Measurements from ENCODE around the gene PHLPP1.
A peak's percentile ranks its signal among the peaks of the same experiment; 100 is the strongest.

The PHLPP1 gene

GRCh38 chr18:62981566-62981965 is 266.2 kb downstream of the PHLPP1 start:
- H2BK120ac ChIP-seq (ENCODE audit: low read depth, low read length), result no peak overlapping the region
- no peak for DNase-seq
- H4K91ac ChIP-seq (ENCODE audit: low read length), result no peak overlapping the region
- H4K8ac ChIP-seq (ENCODE audit: low read length), result no peak overlapping the region
- no peak overlapping the region for H3K18ac ChIP-seq (ENCODE audit: low read depth in 1 of 2, low read length in 2 of 2)
- no peak overlapping the region for H3K9ac ChIP-seq (ENCODE audit: low read length)
- H2BK5ac ChIP-seq (ENCODE audit: low read depth, low read length, poor library complexity, severe bottlenecking), result no peak overlapping the region
- H3K36me3 ChIP-seq (ENCODE audit: control insufficient read depth in 1 of 2, insufficient read depth in 2 of 2, low read depth in 1 of 2, low read length in 2 of 2), result peaks cover 12 to 23% of the 10 kb centered on the region in 2 experiments
- H3K4me2 ChIP-seq (ENCODE audit: low read length, poor library complexity, severe bottlenecking), result no peak overlapping the region
- H2AFZ ChIP-seq (ENCODE audit: low read depth, low read length), result no peak overlapping the region
- H2AK5ac ChIP-seq (ENCODE audit: low read length, severe bottlenecking), result no peak overlapping the region
- peaks cover 6% of the 10 kb centered on the region for H3K4me1 ChIP-seq (ENCODE audit: control insufficient read depth, insufficient read depth, low read depth, low read length)
- H3K9me3 ChIP-seq (ENCODE audit: control insufficient read depth, low read length), result no peaks in the 10 kb centered on the region
- no peak overlapping the region for H2BK15ac ChIP-seq (ENCODE audit: low read depth, poor library complexity, severe bottlenecking)
- no peak overlapping the region for H3K23ac ChIP-seq (ENCODE audit: low read length in 2 of 2)
- H2BK12ac ChIP-seq (ENCODE audit: low read length in 2 of 2), result no peak overlapping the region
- H3K4me3 ChIP-seq (ENCODE audit: insufficient read depth in 1 of 2, low read depth in 1 of 2, low read length in 2 of 2), result no peak overlapping the region
- no peak overlapping the region for H3K27ac ChIP-seq (ENCODE audit: low read length, poor library complexity, severe bottlenecking)
- H3K4ac ChIP-seq (ENCODE audit: low read depth in 1 of 2, low read length in 2 of 2), result no peak overlapping the region
- no peak overlapping the region for H3K14ac ChIP-seq (ENCODE audit: low read length in 2 of 2)
- H3K79me1 ChIP-seq (replicated peaks; ENCODE audit: low read length, poor library complexity, severe bottlenecking), result no peaks in the 10 kb centered on the region
- H3K27me3 ChIP-seq (ENCODE audit: control insufficient read depth in 1 of 2, insufficient read depth in 1 of 2, low read length in 2 of 2), result peaks cover 0 to 12% of the 10 kb centered on the region in 2 experiments
- 93% methylated on average over 11 of the region's 11 CpGs for WGBS

- Histone ChIP-seq H2BK120ac (ENCODE audit: low read depth, low read length) (no peak overlapping the region), H3K4ac (ENCODE audit: low read depth in 1 of 2, low read length in 2 of 2) (no peak overlapping the region), H2BK15ac (ENCODE audit: low read depth, poor library complexity, severe bottlenecking) (no peak overlapping the region), H3K27ac (ENCODE audit: low read length, poor library complexity, severe bottlenecking) (no peak overlapping the region), H3K79me1 (replicated peaks; ENCODE audit: low read length, poor library complexity, severe bottlenecking) (no peaks in the 10 kb centered on the region), H3K4me3 (ENCODE audit: insufficient read depth in 1 of 2, low read depth in 1 of 2, low read length in 2 of 2) (peak overlapping the region in 1 of 2 experiments; percentile 68), H3K9me3 (ENCODE audit: control insufficient read depth, low read length) (no peaks in the 10 kb centered on the region), H3K4me1 (ENCODE audit: control insufficient read depth, insufficient read depth, low read depth, low read length) (peaks cover 6% of the 10 kb centered on the region), H2BK12ac (ENCODE audit: low read length in 2 of 2) (no peak overlapping the region), H3K18ac (ENCODE audit: low read depth in 1 of 2, low read length in 2 of 2) (no peak overlapping the region), H3K4me2 (ENCODE audit: low read length, poor library complexity, severe bottlenecking) (peak overlapping the region; percentile 24), H2AFZ (ENCODE audit: low read depth, low read length) (no peak overlapping the region), H3K27me3 (ENCODE audit: control insufficient read depth in 1 of 2, insufficient read depth in 1 of 2, low read length in 2 of 2) (peaks cover 0 to 9% of the 10 kb centered on the region in 2 experiments), H4K8ac (ENCODE audit: low read length) (no peak overlapping the region), H3K36me3 (ENCODE audit: control insufficient read depth in 1 of 2, insufficient read depth in 2 of 2, low read depth in 1 of 2, low read length in 2 of 2) (peaks cover 9 to 23% of the 10 kb centered on the region in 2 experiments), H2AK5ac (ENCODE audit: low read length, severe bottlenecking) (no peak overlapping the region), H3K23ac (ENCODE audit: low read length in 2 of 2) (no peak overlapping the region), H3K9ac (ENCODE audit: low read length) (peak overlapping the region; percentile 57), H3K14ac (ENCODE audit: low read length in 2 of 2) (no peak overlapping the region), H4K91ac (ENCODE audit: low read length) (no peak overlapping the region), H2BK5ac (ENCODE audit: low read depth, low read length, poor library complexity, severe bottlenecking) (no peak overlapping the region)
- WGBS, result 65% methylated on average over 10 of the region's 11 CpGs
- peak; percentile 58 for DNase-seq
Observed at GRCh38 chr18:62982600-62983251, 267.4 kb downstream of the PHLPP1 start.

GRCh38 chr18:62984656-62985315 is 269.4 kb downstream of the PHLPP1 start:
- H3K9me3 ChIP-seq (ENCODE audit: control insufficient read depth, low read length), result no peaks in the 10 kb centered on the region
- WGBS, result 92% methylated on average over 11 of the region's 11 CpGs
- H4K91ac ChIP-seq (ENCODE audit: low read length), result no peak overlapping the region
- H3K79me1 ChIP-seq (replicated peaks; ENCODE audit: low read length, poor library complexity, severe bottlenecking), result no peaks in the 10 kb centered on the region
- no peak overlapping the region for H2BK12ac ChIP-seq (ENCODE audit: low read length in 2 of 2)
- H3K18ac ChIP-seq (ENCODE audit: low read depth in 1 of 2, low read length in 2 of 2), result no peak overlapping the region
- no peak overlapping the region for H3K23ac ChIP-seq (ENCODE audit: low read length in 2 of 2)
- H3K36me3 ChIP-seq (ENCODE audit: control insufficient read depth in 1 of 2, insufficient read depth in 2 of 2, low read depth in 1 of 2, low read length in 2 of 2), result peaks cover 0 to 8% of the 10 kb centered on the region in 2 experiments
- no peak for DNase-seq
- H3K27ac ChIP-seq (ENCODE audit: low read length, poor library complexity, severe bottlenecking), result no peak overlapping the region
- H2AFZ ChIP-seq (ENCODE audit: low read depth, low read length), result no peak overlapping the region
- H3K4ac ChIP-seq (ENCODE audit: low read depth in 1 of 2, low read length in 2 of 2), result no peak overlapping the region
- no peak overlapping the region for H3K14ac ChIP-seq (ENCODE audit: low read length in 2 of 2)
- H2AK5ac ChIP-seq (ENCODE audit: low read length, severe bottlenecking), result no peak overlapping the region
- no peak overlapping the region for H2BK120ac ChIP-seq (ENCODE audit: low read depth, low read length)
- no peak overlapping the region for H3K4me2 ChIP-seq (ENCODE audit: low read length, poor library complexity, severe bottlenecking)
- no peak overlapping the region for H2BK15ac ChIP-seq (ENCODE audit: low read depth, poor library complexity, severe bottlenecking)
- H3K4me1 ChIP-seq (ENCODE audit: control insufficient read depth, insufficient read depth, low read depth, low read length), result peaks cover 3% of the 10 kb centered on the region
- H3K27me3 ChIP-seq (ENCODE audit: control insufficient read depth in 1 of 2, insufficient read depth in 1 of 2, low read length in 2 of 2), result peaks cover 0 to 7% of the 10 kb centered on the region in 2 experiments
- no peak overlapping the region for H3K9ac ChIP-seq (ENCODE audit: low read length)
- H2BK5ac ChIP-seq (ENCODE audit: low read depth, low read length, poor library complexity, severe bottlenecking), result no peak overlapping the region
- no peak overlapping the region for H3K4me3 ChIP-seq (ENCODE audit: insufficient read depth in 1 of 2, low read depth in 1 of 2, low read length in 2 of 2)
- no peak overlapping the region for H4K8ac ChIP-seq (ENCODE audit: low read length)

GRCh38 chr18:62986490-62986889 is 271.1 kb downstream of the PHLPP1 start:
- Histone ChIP-seq H2BK12ac (ENCODE audit: low read length in 2 of 2) (no peak overlapping the region), H2BK120ac (ENCODE audit: low read depth, low read length) (no peak overlapping the region), H3K4me1 (ENCODE audit: control insufficient read depth, insufficient read depth, low read depth, low read length) (peaks cover 2% of the 10 kb centered on the region), H3K9ac (ENCODE audit: low read length) (no peak overlapping the region), H4K8ac (ENCODE audit: low read length) (no peak overlapping the region), H2AFZ (ENCODE audit: low read depth, low read length) (no peak overlapping the region), H2BK15ac (ENCODE audit: low read depth, poor library complexity, severe bottlenecking) (no peak overlapping the region), H3K14ac (ENCODE audit: low read length in 2 of 2) (no peak overlapping the region), H3K23ac (ENCODE audit: low read length in 2 of 2) (no peak overlapping the region), H3K4ac (ENCODE audit: low read depth in 1 of 2, low read length in 2 of 2) (no peak overlapping the region), H3K9me3 (ENCODE audit: control insufficient read depth, low read length) (no peaks in the 10 kb centered on the region), H4K91ac (ENCODE audit: low read length) (no peak overlapping the region), H3K18ac (ENCODE audit: low read depth in 1 of 2, low read length in 2 of 2) (no peak overlapping the region), H3K27me3 (ENCODE audit: control insufficient read depth in 1 of 2, insufficient read depth in 1 of 2, low read length in 2 of 2) (peaks cover 0 to 7% of the 10 kb centered on the region in 2 experiments), H3K4me2 (ENCODE audit: low read length, poor library complexity, severe bottlenecking) (no peak overlapping the region), H2BK5ac (ENCODE audit: low read depth, low read length, poor library complexity, severe bottlenecking) (no peak overlapping the region), H3K4me3 (ENCODE audit: insufficient read depth in 1 of 2, low read depth in 1 of 2, low read length in 2 of 2) (no peak overlapping the region), H3K27ac (ENCODE audit: low read length, poor library complexity, severe bottlenecking) (no peak overlapping the region), H3K79me1 (replicated peaks; ENCODE audit: low read length, poor library complexity, severe bottlenecking) (no peaks in the 10 kb centered on the region), H2AK5ac (ENCODE audit: low read length, severe bottlenecking) (no peak overlapping the region), H3K36me3 (ENCODE audit: control insufficient read depth in 1 of 2, insufficient read depth in 2 of 2, low read depth in 1 of 2, low read length in 2 of 2) (peaks cover 0 to 4% of the 10 kb centered on the region in 2 experiments)
- 88% methylated on average over 1 of the region's 2 CpGs for WGBS
- no peak for DNase-seq
